GM18870 (cell line): ENCODE measurements around the gene SLC18A3.

ENCODE experiments used
- ATAC-seq: cut with Tn5 transposase; IDR thresholded peaks from one replicate; pipeline ENCODE4 v1.9.1; 2021; ENCODE audit warnings: moderate library complexity; ENCODE audit not compliant: unreplicated experiment

Gene SLC18A3

DNA sequence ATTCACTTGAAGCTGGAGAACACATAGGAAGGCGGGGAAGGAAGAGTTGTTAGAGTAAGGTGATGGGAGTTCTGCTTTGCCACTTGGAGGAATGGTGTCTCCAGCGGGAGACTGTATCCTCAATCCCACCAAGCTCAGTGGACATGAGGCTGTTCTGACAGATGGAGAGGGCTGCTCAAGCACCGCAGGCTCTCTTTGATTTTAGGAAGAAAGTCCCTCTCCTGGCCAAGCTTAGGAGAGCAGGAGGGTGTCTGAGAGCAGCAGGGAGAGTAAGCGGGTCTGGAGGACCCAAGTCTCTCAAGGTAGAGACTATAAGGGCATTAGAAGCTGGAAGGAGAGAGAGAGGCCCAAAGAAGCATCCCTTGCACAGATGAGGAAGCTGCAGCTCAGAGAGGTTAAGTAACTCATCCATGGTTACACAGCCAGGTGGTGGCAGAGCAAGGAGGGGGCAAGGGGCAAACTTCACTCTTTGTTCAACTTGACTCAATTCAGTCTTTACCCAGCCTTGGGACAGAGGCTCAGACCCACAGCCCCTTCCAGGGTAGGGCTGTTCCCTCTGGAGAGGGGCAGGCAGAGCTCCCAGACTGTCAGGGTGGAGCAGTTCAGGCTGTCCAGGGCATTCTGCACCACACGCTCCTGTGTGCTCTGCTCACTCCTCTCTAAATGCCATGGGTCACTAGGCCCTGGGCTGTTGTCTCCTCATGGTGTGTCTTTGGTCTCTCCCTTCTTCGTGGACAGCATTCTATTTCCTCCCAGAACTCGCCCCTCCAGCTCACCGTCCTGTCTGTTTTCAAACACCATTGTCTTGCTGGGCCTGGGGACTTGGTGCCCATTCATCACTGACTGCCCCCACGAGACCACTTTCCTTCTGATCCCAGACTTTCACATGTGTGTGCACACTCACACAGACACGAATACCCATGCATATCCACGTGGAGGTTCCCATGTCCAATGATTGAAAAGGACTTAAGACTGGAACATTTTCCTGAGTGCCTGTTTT lies 12.6 kb downstream of the SLC18A3 start:
- ATAC-seq, result no peak

DNA sequence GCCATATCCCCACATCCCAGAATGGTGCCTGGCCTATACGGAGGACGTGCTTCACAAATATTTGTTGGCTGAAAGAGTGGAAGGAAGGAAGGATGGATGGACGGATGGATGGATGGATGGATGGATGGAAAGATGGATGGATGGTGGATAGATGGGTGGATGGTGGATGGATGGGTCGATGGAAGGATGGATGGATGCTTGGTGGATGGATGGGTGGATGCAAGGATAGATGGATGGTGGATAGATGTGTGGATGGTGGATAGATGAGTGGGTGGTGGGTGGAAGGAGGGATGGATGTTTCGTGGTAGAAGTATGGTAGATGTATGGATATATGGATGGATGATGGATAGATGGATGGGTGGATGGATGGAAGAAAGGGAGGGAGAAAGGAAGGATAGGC lies 14.5 kb downstream of the SLC18A3 start:
- no peak for ATAC-seq

DNA sequence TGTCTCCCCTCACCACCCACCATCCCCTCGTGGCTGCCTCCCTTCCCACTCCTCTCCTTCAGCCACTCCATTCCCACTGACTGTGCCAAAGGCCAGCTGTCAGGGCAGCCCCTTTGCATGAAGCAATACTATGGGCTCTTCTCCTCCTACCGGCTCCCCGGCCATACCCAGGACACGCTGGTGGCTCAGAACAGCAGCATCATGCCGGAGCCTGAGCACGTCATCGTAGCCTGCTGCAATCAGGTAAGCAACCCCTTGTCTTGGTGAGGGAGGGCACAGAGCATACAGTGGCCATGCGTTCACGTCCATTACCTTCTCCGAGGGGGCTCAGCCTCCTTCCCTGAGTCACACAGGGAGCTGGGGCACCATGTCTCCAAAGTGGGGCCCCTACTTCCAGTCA lies 15.3 kb downstream of the SLC18A3 start:
- no peak for ATAC-seq

DNA sequence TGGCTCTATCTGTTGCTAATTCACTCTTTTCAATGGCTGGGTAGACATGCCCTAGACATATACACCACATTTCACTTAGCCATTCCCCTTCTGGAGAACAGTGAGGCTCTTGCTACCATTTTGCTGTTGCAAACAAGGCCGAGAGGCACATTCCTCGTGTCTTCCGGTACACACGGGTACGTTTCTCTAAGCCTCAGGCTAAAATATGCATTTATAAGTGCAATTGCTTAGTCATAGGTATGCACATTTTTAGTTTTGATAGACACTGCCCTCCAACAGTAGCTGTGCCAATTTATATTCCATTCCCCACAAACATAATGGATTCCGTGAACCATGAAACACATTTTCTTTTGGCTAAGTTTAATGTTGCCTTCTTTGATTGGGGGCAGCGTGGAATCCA lies 16.9 kb downstream of the SLC18A3 start:
- ATAC-seq, result no peak

DNA sequence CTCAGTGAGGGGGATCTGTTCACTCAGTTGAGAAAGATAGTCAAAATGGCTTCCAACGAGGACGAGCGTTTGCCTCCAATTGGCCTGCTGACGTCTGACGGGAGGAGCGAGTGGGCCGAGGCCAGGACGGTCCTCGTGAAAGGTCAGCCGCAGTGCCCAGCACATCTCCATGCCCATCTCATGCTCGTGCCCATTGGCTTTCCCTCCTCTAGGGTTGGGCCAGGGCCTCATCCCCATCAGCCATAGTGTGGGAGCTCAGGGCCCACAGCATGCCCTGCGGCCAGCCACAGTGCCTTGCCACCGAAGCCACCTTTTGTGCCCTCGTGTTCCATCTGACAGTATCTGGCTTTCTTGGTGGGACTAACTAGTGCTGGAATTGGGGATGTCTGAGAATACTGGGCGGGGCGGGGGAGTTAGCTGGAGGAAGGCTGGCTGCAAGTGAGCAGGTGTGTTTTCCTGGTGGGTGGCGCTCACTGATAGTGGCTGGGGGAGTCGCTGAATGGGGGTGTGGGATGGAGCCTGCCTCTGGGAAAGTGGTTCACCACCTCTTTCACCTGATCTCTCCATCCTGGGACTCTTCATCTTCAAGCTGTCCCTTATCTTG lies 17.6 kb downstream of the SLC18A3 start:
- ATAC-seq, result no peak

DNA sequence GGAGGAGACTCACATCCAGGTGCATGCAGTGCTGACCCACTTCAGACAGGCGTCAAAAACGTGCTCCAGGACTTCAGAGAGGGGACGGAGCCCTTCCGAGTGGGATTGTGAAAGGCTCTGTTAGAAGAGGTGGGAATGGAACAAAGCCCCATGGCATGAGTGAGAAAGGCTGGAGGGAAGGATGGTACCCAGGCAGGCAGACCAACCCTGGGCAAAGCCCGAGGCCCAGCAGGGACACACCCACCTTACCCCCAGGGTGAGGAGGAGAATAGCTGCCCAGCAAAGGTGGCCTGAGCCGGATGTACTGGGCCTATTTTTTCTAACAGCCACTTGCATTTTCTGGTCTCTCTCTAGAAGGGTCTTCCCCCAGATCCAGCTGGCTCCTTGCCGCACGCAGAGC lies 18.5 kb downstream of the SLC18A3 start:
- no peak for ATAC-seq

DNA sequence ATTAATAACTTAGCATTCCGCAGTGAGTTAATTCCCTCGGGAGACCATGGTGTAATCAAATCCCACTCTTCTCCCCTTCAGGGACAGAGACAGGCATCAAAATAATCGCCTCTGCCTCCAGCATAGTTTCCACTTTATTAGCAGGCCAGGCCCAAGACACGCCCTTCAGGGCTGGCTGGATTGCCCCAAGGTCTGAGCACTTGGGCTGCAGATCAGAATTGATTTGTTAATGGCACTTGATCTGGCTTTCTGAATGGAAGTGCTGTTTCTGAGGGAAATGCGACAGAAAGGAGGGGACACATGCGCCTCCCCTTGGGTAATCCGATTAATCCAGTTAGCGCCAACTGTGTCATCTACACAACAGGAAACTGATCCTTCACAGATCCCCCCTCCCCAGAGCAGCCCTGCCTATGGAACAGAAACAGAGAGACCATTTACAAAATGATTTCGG lies 19.3 kb downstream of the SLC18A3 start:
- ATAC-seq, result no peak

DNA sequence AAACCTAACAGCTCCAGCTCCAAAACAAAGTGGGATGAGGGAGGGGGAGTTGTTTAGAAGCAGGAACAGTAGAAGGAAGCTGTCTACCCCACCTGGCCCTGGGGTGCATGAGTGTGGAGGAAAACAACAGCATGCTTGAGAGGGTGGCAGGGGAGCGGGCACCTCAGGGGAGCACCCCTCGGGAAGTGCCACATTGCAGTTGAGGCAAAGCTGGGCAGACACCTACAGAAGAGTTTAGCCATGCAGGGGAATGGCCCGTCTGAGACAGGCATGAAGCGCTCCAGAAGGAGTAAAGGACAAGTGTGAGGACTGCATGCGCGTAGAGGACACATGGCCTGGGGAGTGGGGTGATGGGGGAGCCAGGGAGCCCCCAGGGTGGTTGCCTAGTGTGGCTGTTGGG lies 21.9 kb downstream of the SLC18A3 start:
- ATAC-seq, result no peak

DNA sequence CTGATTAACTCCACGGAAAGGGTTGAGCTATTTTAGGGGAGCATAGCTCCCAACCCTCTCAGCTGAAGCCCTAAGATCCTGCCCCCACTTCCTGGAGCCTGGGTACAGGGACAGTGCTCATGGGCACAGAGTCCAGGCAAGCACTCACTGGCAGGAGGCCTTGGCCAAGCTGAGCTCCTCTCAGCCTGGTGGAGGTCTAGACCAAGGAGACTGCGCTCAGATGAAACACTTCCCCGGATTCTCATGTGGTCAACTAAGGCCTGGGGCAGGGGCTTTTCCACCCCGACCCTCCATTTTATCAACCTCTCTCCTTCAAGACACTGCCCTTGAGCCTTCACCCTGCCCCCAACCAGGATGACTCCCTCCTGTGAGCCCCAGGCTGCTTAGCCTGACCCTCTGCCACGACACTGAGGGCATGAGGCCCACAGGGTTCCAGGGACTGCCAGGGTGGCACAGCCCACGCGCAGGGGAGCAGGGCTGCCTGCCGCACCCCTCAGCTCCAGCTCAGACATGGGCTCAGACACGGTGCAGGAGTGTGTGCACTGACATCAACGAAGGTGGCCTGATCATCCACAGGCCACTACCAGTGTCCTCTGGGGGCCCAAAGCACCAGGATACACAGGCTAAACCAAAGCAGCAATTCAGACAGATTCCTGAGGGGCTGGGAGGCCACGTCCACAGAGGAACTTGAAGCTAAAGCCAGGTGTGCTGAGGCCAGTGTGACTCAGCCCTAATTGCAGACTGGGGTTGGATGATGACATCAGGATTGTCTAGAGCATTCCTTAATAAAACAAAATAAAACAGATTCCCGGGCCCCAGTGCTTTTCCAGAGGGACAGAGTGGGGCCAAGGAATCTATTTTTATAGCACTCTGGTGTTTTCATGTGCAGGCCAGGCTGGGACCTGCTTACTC lies 22.6 kb downstream of the SLC18A3 start:
- ATAC-seq, result no peak

DNA sequence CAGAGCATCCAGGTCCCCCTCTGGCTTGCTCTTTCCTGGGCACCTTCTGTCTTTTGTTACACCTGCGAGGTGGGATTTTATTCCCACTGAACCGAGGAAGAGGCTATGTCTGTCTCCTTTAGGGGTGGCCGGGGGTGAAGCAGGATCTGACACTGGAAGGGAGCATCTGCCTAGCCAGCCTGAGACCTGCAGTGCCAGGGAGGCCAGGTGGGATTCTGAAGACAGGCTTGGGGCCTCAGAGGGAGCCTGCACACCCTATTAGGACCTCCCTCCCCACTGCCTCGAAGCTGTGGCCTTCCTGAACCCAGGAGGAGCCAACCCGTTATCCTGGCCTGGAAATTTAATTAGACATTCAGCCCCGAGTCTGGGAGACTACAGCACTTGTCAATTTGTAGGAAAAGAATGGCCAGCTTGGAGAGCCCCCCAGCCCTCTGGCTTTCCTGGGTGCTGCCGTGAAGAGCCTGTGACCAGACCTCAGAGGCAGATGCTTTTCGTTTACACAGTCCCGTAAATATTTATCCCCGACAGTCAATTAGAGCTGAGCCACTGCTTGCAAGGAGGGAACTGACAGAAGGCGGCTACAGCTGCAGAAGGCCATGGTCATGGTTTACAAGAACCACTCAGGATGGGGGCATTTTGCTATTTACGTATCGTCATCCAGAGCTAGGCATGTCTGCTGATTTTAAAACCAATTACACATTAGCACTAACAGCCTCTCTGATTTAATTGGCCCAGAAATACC lies 23.4 kb downstream of the SLC18A3 start:
- no peak for ATAC-seq

DNA sequence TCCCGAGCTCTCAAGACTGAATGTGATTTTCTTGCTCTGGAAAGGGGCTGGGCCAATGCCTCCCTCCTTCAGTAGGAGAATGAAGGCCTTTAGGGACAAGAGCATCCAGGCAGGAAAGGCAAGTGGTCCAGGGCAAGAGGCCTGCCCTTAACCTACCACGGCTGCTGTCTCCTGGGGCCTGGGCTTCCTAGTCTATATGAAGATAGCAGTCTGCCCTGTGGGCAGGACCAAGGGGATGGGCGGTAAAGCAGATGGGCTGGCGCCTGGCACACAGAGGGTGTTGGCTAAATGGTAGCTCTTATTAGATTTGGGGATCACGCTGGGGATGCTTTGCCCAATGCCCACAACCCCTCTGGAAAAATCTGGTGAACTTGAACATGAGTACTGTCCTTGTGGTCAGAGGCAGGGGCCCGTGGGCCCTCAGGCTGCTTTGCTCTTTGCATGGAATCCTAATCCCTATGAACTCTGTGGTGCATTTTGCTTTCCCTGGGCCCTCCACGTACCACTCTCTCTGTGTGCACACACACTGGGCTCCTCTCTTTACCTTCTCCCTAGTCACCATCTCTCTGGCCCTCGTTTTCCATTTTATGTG lies 24.1 kb downstream of the SLC18A3 start:
- ATAC-seq, result no peak

DNA sequence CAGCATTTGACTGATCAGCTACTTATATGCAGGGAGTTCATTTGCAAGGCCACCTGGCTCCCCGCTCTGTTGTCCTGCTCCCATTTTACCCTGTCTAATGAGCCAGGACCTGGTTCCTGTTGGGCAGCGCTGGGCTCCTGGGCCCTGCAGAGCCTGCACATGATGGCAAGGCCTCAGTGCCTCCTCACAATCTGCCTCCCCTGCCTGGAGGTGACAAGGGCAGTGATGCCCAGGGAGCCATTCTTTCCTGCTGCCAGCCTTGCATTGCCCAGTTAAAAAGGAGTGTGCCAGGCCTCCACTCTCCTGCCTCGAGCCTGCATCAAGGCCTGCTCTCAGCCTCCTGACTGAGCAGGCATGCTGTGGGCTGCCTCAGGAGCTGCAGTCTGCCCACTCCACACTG lies 32.2 kb downstream of the SLC18A3 start:
- no peak for ATAC-seq

DNA sequence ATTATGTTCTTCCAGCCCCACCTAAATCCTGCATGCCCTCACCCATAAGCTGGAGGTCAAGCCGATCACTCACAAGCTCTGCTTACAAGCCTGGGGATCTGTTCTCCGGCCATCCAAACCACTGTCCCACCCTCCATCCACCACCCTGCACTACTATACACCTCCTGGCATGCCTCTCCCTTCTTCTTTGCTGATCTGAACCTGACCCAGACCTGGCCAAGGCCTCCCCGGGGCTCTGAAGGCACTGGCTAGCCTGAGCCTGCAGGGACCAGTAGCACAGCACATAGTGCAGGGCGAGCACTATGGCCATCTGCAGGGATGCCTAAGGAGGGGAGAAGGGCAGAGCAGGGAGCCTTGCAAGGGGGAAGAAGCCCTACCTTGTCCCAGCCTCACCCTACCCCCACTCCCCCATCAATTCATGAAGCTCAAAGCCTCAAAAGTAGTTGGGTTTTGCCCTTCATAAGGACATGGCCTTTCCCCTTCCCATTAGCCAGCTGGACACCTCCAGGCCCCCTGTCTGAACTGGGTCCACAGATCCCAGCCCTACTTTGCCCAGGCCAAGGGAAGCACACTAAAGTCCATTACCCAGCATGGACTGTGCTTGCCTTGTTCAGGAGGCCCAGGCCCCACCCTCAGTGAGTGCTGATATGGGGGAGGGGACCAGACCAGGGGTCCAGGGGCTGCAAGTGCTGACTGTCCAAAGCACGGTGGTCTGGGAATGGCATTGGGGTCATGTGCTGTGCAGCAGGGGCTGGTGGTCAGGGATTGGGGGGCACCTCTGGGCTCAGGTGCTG lies 33.3 kb downstream of the SLC18A3 start:
- no peak for ATAC-seq

DNA sequence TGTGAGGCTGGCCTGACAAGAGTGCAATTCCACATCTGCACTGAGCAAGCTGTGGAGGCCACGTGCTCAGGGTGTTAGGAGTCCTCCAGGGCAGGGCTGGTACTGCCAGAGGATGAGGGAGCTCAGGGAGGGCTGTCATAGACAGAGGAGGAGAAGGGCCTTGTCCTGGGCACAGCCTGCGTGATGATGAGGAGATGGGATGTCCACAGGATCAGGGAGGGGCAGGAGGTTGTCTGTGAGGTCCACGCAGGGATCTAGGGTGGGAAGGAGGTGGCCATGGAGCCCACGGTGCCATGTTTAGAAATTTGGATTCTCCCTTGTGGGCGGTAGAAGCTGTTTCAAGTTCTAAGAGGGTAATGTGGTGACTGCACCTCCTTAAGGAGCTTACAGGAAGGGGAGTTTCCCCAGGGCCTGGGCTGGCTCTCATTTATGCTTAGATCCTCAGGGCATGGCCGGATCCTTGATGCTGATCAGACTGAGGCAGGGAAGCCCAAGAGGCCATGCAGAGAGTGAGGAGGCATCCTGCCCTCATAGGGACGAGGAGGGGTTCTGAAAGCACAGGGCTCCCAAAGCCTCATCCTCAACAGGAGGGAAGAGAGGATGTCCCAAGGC lies 34.0 kb downstream of the SLC18A3 start:
- ATAC-seq, result no peak

DNA sequence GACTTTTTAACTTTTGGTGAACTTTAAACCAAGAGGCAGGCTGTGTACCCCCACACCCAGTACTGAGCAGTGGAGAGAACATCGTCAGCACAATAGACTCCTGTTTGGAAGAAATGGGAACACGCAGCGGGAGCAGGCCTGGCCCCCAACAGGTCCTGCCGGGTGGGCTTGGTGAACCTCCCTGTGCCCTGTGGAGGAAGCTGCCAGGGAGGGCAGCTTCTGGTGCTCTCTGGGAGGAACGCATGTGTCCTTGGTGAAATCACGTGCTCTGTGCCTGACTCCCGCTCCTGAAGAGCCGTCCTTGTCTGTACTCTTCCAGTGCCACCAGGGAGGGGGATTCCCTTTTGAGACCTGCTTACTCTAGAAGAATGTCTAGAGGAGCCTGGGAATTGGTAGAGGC lies 35.3 kb downstream of the SLC18A3 start:
- ATAC-seq, result no peak

DNA sequence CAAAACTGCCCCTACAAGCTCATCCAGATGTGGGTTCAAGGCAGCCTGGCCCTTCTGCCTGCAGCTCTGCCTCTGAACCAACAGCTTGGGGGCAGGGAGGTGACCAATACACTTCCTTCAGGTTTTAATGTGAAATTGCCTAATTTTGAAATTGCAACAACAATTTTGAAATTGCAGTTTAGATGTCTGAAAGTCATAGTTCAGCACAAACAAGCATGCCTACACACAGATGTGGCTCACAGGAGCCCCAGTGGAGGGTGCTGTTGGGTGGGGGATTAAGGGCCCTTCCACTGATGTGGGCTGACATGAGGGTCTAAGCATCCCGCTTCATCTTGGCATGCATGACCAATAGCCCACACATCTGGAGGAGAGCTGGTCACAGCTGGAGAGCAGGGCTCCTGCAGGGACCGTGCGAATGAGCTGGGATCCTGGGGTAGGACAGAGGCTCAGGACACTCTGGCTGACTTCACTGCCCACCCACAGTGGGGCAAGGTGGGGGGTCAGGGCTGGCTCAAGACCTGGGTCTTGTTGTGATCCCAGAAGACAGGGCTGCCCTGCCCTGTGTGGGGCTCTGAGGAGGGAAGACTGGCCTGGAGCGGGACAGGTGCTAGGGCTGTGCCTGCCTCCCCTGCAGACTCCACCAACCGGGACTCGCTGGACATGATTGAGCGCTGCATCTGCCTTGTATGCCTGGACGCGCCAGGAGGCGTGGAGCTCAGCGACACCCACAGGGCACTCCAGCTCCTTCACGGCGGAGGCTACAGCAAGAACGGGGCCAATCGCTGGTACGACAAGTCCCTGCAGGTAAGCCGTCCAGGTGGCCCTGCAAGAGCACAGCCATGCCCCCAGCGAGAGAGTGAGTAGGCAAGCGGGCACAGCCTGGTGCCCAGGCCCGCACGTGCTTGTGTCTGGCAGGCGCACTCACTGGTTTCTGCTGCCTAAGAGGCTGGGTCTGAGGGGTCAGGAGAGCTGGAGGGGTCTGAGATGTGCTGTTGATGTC lies 36.1 kb downstream of the SLC18A3 start:
- no peak for ATAC-seq

DNA sequence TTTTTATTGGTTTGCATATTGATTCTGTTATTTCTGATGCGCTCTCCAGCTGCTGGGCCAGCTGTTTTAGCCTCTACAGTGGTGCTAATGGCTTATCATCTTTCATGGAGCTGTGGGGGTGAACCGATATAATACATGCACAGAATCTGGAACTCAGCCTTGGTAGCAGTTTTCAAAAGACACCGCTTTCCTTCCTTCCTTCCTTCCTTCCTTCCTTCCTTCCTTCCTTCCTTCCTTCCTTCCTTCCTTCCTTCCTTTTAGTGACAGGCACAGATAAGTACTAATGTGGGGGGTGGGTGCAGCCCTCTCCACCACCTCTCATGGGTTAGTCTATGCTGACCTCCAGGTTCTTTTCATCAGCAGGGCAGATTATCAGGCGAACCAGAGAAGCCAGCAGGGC lies 37.4 kb downstream of the SLC18A3 start:
- ATAC-seq, result no peak
